Vagina (tissue), 2 donors: ENCODE results near the gene VPS51. TPM values are rescaled to one million over a fixed set of nuclear protein-coding genes. Genes with fewer than 3 reads are reported as not detected.

Source experiments
- DNase-seq, 2 donors: peaks; one replicate each; pipeline ENCODE4 v3.0.0-alpha.2; 2017; ENCODE audit errors: extremely low spot score in 2 of 2
- H3K27ac ChIP-seq: fragments of 200-600 bp; sonication (generic); one replicate; pipeline ENCODE4 v1.5.1; 2019
- H3K27me3 ChIP-seq: fragments of 200-600 bp; sonication (generic); one replicate; pipeline ENCODE4 v1.5.1; 2019
- H3K36me3 ChIP-seq, 2 donors: fragments of 200-600 bp; sonication (generic); one replicate each; pipeline ENCODE4 v1.5.1; 2017 to 2019
- H3K4me1 ChIP-seq: fragments of 200-600 bp; sonication (generic); one replicate; pipeline ENCODE4 v1.5.1; 2019
- H3K4me3 ChIP-seq, 2 donors: fragments of 200-600 bp; sonication (generic); 1 replicate in 1 of 2; 2 replicates in 1 of 2; pipeline ENCODE4 v1.5.1; 2016 to 2019
- H3K9me3 ChIP-seq: fragments of 200-600 bp; sonication (generic); one replicate; pipeline ENCODE4 v1.5.1; 2019
- POLR2A ChIP-seq, 2 donors: fragments of 450-650 bp; IDR thresholded peaks; one replicate each; pipeline ENCODE4 v1.6.1; 2017; ENCODE audit warnings: antibody characterized with exemption in 2 of 2, mild to moderate bottlenecking in 2 of 2, moderate library complexity in 2 of 2
- POLR2AphosphoS5 ChIP-seq, 2 donors: sonication (generic); formaldehyde crosslinking; IDR thresholded peaks; one replicate each; pipeline ENCODE4 v1.9.0; 2017; ENCODE audit warnings: antibody characterized with exemption in 2 of 2, mild to moderate bottlenecking in 2 of 2, low read depth in 1 of 2; ENCODE audit not compliant: insufficient read depth in 1 of 2
- intact Hi-C: fragments of 100-400 bp; cut with DNase I; formaldehyde crosslinking; loops from one replicate; pipeline ENCODE4 v1.15.1; 2023
- total RNA-seq: library from RNA; depleted of rRNA; stranded (reverse); fragments of >200 nt; gene quantifications from one replicate; pipeline ENCODE4 v1.2.3, GENCODE V29; 2016
- TF ChIP-seq, protein P1 (sequence below), 3 experiments: fragments of 450-650 bp in 2 of 3; fragments of 200-600 bp in 1 of 3; sonication (generic) in 1 of 3; IDR thresholded peaks; one replicate each; pipeline ENCODE4 v1.5.1; 2017 to 2019; ENCODE audit warnings: antibody characterized with exemption in 3 of 3, mild to moderate bottlenecking in 2 of 3, moderate library complexity in 2 of 3

Gene VPS51
- total RNA-seq, 1 donor from 2014 or later: 191 TPM

- no peaks in the 10 kb centered on the region for H3K9me3 ChIP-seq
- H3K27me3 ChIP-seq: no peaks in the 10 kb centered on the region
- H3K27ac ChIP-seq: no peak overlapping the region
- no peaks in the 10 kb centered on the region for H3K4me1 ChIP-seq
- no peaks in the 10 kb centered on the region for H3K36me3 ChIP-seq
- TF ChIP-seq POLR2AphosphoS5 (IDR thresholded peaks at IDR 0.05; ENCODE audit: insufficient read depth in 1 of 2, low read depth in 1 of 2) (no peak), POLR2A (IDR thresholded peaks at IDR 0.05) (no peak)
- TF ChIP-seq, protein P1, sequence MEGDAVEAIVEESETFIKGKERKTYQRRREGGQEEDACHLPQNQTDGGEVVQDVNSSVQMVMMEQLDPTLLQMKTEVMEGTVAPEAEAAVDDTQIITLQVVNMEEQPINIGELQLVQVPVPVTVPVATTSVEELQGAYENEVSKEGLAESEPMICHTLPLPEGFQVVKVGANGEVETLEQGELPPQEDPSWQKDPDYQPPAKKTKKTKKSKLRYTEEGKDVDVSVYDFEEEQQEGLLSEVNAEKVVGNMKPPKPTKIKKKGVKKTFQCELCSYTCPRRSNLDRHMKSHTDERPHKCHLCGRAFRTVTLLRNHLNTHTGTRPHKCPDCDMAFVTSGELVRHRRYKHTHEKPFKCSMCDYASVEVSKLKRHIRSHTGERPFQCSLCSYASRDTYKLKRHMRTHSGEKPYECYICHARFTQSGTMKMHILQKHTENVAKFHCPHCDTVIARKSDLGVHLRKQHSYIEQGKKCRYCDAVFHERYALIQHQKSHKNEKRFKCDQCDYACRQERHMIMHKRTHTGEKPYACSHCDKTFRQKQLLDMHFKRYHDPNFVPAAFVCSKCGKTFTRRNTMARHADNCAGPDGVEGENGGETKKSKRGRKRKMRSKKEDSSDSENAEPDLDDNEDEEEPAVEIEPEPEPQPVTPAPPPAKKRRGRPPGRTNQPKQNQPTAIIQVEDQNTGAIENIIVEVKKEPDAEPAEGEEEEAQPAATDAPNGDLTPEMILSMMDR (IDR thresholded peaks at IDR 0.05): no peak
- no peak overlapping the region for H3K4me3 ChIP-seq
- DNase-seq: no peak
- intact Hi-C loops: no loop called here
Measured at GRCh38 chr11:65056999-65057398, 39.0 kb upstream of the VPS51 start.

DNA sequence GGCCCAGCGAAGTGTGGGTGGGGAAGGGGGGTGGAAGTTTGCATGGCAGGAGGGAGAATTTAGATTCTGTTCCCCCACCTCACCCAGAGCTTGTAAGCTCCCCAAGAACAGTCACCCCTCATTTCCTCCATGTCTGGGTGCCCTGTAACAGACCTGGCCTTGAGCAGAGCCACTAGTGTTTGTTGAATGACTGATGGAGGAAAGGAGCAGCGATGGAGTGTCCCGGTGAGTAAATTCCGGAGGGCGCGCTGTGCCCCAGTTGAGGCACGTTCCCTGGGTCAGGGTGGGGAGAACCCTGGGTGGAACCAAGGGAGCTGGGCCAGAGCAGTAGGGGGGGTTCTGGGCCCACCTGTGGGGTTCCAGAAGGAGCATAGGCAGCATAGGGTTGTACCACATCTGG lies 38.5 kb upstream of the VPS51 start:
- Histone ChIP-seq H3K27me3 (no peaks in the 10 kb centered on the region), H3K4me3 (no peak overlapping the region), H3K36me3 (no peaks in the 10 kb centered on the region), H3K27ac (no peak overlapping the region), H3K4me1 (no peaks in the 10 kb centered on the region), H3K9me3 (no peaks in the 10 kb centered on the region)
- TF ChIP-seq POLR2A (IDR thresholded peaks at IDR 0.05): no peak
- TF ChIP-seq, protein P1 (IDR thresholded peaks at IDR 0.05): no peak
- no peak for TF ChIP-seq POLR2AphosphoS5 (IDR thresholded peaks at IDR 0.05; ENCODE audit: insufficient read depth in 1 of 2, low read depth in 1 of 2)
- no peak for DNase-seq
- intact Hi-C loops: no loop called here

- Histone ChIP-seq H3K4me3 (no peak overlapping the region), H3K4me1 (no peaks in the 10 kb centered on the region), H3K27me3 (no peaks in the 10 kb centered on the region), H3K27ac (no peak overlapping the region), H3K36me3 (no peaks in the 10 kb centered on the region), H3K9me3 (no peaks in the 10 kb centered on the region)
- DNase-seq: no peak
- no peak for TF ChIP-seq POLR2AphosphoS5 (IDR thresholded peaks at IDR 0.05; ENCODE audit: insufficient read depth in 1 of 2, low read depth in 1 of 2)
- TF ChIP-seq, protein P1 (IDR thresholded peaks at IDR 0.05): no peak
- TF ChIP-seq POLR2A (IDR thresholded peaks at IDR 0.05): no peak
- intact Hi-C loops: no loop called here
Measured at GRCh38 chr11:65058012-65058411, 38.0 kb upstream of the VPS51 start.

GRCh38 chr11:65058419-65059054 lies 37.5 kb upstream of the VPS51 start, which contains the start of gene NAALADL1:
Gene NAALADL1, minus strand, starts transcription at chr11:65058553. Its CDS starts 32 bp downstream, at chr11:65058521.
- Histone ChIP-seq H3K27ac (no peak within 1 kb of the TSS), H3K36me3 (no peaks in the 10 kb centered on the region), H3K4me3 (no peak within 1 kb of the TSS), H3K27me3 (no peaks in the 10 kb centered on the region), H3K9me3 (no peaks in the 10 kb centered on the region), H3K4me1 (no peaks in the 10 kb centered on the region)
- no peak for DNase-seq
- TF ChIP-seq POLR2A (IDR thresholded peaks at IDR 0.05): no peak
- TF ChIP-seq, protein P1 (IDR thresholded peaks at IDR 0.05): no peak
- TF ChIP-seq POLR2AphosphoS5 (IDR thresholded peaks at IDR 0.05; ENCODE audit: insufficient read depth in 1 of 2, low read depth in 1 of 2): no peak
- intact Hi-C loops: no loop called here

DNA sequence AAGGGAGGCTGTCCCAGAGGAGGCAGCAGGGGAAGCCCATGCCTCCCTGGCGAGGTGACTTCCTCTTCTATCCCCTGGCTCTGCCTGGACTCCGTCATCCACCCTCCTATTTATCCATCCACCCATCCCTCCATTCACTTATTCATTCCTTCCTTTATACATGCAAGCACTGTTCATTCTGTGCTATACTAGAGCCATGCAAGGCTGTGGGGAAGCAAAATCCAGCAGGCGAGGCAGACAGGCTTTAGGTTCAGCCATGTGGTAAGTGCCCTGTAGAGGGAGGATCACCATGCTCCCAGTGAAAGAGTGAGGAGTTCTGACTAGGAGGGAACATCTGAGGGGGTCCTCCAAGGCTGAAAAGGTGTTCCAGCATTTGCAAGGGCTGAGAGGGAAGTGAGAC lies 36.5 kb upstream of the VPS51 start:
- H3K27me3 ChIP-seq: no peaks in the 10 kb centered on the region
- H3K4me3 ChIP-seq: no peak overlapping the region
- intact Hi-C loops: no loop called here
- no peaks in the 10 kb centered on the region for H3K4me1 ChIP-seq
- no peaks in the 10 kb centered on the region for H3K36me3 ChIP-seq
- no peak overlapping the region for H3K27ac ChIP-seq
- no peaks in the 10 kb centered on the region for H3K9me3 ChIP-seq
- DNase-seq: no peak
- TF ChIP-seq POLR2A (IDR thresholded peaks at IDR 0.05): no peak
